AG04450 (cell line): Measurements from ENCODE around the gene STK35. TPM values are rescaled to one million over a fixed set of nuclear protein-coding genes. Genes with fewer than 3 reads are reported as not detected.

Source experiments
- CTCF ChIA-PET: fragments of 300-600, 350-600 bp; formaldehyde crosslinking; extraction: SDS; loops from one replicate; lab custom pipeline; 2022; ENCODE audit warnings: antibody characterized with exemption, inconsistent platforms; lab: Charles Lee
- POLR2A ChIA-PET: fragments of 350-600 bp; formaldehyde crosslinking; extraction: SDS; loops from one replicate; lab custom pipeline; 2021; ENCODE audit warnings: antibody characterized with exemption, inconsistent platforms; lab: Yijun Ruan, JAX
- DNase-seq: peaks from one replicate; pipeline ENCODE4 v3.0.0-alpha.2; 2011; ENCODE audit warnings: low read depth, low spot score
- H3K27ac ChIP-seq: one replicate; pipeline ENCODE4 v1.5.1; 2012; ENCODE audit warnings: low read depth, low read length, control low read depth
- H3K27me3 ChIP-seq: one replicate; pipeline ENCODE4 v1.6.0; 2012; ENCODE audit warnings: low read length; ENCODE audit not compliant: control insufficient read depth, insufficient read depth
- H3K4me3 ChIP-seq: 2 replicates; pipeline ENCODE4 v1.5.1; 2011; ENCODE audit warnings: mild to moderate bottlenecking, low read depth, low read length, control low read depth
- H3K9me3 ChIP-seq: 2 replicates; pipeline ENCODE4 v1.5.1; 2012; ENCODE audit warnings: low read length; ENCODE audit not compliant: control insufficient read depth, insufficient read depth
- polyA plus RNA-seq: library from polyadenylated mRNA; depleted of rRNA; stranded (reverse); fragments of >200 nt; gene quantifications from 2 replicates; pipeline ENCODE4 v1.2.3, GENCODE V29; 2011
- TF ChIP-seq, protein P1 (sequence below): IDR thresholded peaks from 2 replicates; pipeline ENCODE4 v1.5.1; 2011; ENCODE audit warnings: low read depth, low read length, control low read depth, inconsistent platforms

STK35 gene
- polyA plus RNA-seq, 1 experiment, result 8.0 TPM

DNA sequence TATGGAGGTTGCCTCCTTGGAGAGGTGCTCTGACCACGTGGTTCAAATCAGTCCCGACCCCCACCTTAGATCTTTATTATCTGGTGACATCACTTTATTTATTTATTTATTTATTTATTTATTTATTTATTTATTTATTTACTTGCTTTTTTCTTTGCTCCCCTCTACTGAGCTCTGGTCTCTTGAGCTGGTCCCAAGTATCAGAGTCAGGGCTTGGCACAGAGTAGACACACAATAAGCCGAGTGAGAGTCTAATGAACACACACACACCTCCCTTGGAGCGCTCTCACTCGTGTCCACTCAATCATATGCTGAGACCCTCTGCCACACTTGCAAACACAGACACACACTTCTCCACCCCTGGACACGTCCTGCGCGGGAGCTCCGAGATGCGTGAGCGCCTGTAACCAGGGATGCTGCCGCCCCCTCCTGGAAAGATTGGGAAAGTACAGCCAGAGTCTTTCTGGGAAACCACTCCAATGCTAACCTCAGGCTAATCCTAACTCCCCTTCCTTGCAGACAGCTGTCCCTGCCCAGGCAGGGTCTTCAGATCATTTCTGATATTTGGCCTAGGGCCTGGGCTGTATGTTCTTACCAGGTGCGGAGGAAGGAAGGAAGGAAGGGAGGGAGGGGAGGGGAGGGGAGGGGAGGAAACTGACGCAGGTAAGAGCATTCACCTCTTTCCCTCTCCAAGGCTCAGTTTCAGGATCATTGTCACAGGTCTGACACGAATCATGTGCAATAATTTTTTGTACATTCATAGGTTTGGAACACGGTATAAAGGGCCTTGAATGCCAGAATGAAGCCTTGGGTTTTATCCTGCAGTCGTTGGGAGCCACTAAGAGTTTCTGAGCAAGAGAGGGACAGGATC is 70.9 kb downstream of the STK35 start:
- Histone ChIP-seq H3K9me3 (no peaks in the 10 kb centered on the region), H3K4me3 (no peak overlapping the region), H3K27ac (no peak overlapping the region), H3K27me3 (peaks cover 3% of the 10 kb centered on the region)
- ChIA-PET CTCF (interaction anchor here (0.5 to 6.1 kb wide), 39 partner anchors 9 to 411 kb away, joined by 3 to 92 read pairs (median 4); no protein-coding TSS in a partner anchor), POLR2A (interaction anchor here (1.2 kb wide), 1 partner anchor 69 kb away, joined by 6 read pairs; no protein-coding TSS in a partner anchor)
- DNase-seq, result peak; percentile 20
- TF ChIP-seq, protein P1, sequence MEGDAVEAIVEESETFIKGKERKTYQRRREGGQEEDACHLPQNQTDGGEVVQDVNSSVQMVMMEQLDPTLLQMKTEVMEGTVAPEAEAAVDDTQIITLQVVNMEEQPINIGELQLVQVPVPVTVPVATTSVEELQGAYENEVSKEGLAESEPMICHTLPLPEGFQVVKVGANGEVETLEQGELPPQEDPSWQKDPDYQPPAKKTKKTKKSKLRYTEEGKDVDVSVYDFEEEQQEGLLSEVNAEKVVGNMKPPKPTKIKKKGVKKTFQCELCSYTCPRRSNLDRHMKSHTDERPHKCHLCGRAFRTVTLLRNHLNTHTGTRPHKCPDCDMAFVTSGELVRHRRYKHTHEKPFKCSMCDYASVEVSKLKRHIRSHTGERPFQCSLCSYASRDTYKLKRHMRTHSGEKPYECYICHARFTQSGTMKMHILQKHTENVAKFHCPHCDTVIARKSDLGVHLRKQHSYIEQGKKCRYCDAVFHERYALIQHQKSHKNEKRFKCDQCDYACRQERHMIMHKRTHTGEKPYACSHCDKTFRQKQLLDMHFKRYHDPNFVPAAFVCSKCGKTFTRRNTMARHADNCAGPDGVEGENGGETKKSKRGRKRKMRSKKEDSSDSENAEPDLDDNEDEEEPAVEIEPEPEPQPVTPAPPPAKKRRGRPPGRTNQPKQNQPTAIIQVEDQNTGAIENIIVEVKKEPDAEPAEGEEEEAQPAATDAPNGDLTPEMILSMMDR, result peak; percentile 97

DNA sequence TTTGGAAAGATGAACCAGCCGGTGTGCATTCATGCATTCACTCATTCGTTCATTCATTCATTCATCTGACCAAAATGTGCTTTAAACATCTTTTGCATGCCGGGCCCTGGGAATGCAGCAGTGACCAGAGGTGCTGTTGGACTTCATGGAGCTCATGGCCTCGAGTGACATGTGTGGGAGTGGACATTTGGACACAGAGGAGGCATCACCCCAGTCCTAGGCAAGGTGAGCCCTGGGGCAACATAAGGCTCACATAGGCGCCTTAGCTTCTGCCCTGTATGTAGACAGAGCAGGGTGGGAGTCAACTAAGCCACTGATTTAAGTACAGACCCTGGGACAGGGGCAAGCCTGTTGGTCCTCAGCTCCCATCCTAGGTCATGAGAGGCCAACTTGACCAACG is 71.6 kb downstream of the STK35 start:
- TF ChIP-seq, protein P1, result no peak
- POLR2A ChIA-PET, result interaction anchor here (1.2 kb wide), 1 partner anchor 70 kb away, joined by 6 read pairs; no protein-coding TSS in a partner anchor
- CTCF ChIA-PET, result interaction anchor here (0.7 to 6.1 kb wide), 31 partner anchors 9 to 412 kb away, joined by 3 to 92 read pairs (median 5); no protein-coding TSS in a partner anchor

DNA sequence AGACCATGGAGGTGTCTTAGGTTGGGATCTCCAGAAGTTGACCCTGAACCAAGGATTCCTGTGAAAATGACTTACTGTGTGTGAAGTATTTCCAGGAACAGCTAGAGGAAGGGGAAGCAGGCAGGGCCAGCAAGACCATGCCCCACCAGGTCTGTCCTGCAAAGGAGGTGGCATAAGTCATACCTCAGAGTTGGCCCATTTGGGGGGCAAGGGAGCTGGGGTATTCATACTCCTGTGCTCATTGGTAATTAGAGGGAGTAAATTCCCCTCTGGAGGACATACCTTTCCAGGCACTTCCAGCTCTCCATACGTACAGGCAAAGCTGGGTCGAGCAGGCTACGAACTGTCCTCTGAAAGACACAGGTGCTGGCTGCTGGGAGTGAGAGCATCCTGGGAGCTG is 72.4 kb downstream of the STK35 start:
- POLR2A ChIA-PET, result no interaction called here

More for the DNA sequence above, 71.6 kb downstream of the STK35 start:
- Histone ChIP-seq H3K4me3 (no peak overlapping the region), H3K27ac (no peak overlapping the region), H3K27me3 (peaks cover 3% of the 10 kb centered on the region), H3K9me3 (no peaks in the 10 kb centered on the region)
- no peak for DNase-seq

DNA sequence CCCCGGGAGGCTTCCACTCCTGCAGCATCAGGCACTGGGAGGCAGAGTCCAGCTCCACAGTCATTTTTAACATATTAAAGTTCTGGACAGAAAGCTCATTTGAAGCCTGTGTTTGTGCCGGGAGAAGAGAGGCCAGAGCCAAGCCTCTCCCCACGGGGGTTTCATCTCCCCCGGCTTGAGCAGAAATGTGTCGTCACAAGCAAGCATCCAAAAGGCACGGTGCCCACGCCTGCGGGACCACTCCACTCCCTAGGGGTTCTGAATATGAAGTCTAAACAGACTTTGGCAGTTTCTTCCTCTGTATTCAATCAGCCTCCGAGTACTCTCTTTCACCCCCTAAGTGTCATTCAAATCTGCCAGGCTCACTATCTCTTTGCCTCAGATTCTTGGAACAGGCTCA is 75.3 kb downstream of the STK35 start:
- ChIA-PET POLR2A (no interaction called here), CTCF (no interaction called here)
- H3K4me3 ChIP-seq, result no peak overlapping the region

More for the DNA sequence above, 72.4 kb downstream of the STK35 start:
- CTCF ChIA-PET, result interaction anchor here (0.6 to 6.1 kb wide), 9 partner anchors 70 to 677 kb away, joined by 3 to 92 read pairs (median 4); no protein-coding TSS in a partner anchor
- no peaks in the 10 kb centered on the region for H3K9me3 ChIP-seq
- H3K27ac ChIP-seq, result no peak overlapping the region
- H3K4me3 ChIP-seq, result no peak overlapping the region
- TF ChIP-seq, protein P1, result no peak
- no peak for DNase-seq
- peaks cover 5% of the 10 kb centered on the region for H3K27me3 ChIP-seq

More for the DNA sequence above, 75.3 kb downstream of the STK35 start:
- TF ChIP-seq, protein P1, result no peak
- Histone ChIP-seq H3K9me3 (no peaks in the 10 kb centered on the region), H3K27me3 (peaks cover 10% of the 10 kb centered on the region), H3K27ac (no peak overlapping the region)
- no peak for DNase-seq
